Neural cell (in vitro differentiated cells): ENCODE measurements around the gene AGFG1. TPM values are rescaled to one million over a fixed set of nuclear protein-coding genes. Genes with fewer than 3 reads are reported as not detected.

Experiments
- H2AFZ ChIP-seq: fragments of 200-600, 300-800 bp; sonication (generic), shearing (Covaris generic); 2 replicates; pipeline ENCODE4 v1.6.0; 2014; ENCODE audit warnings: low read depth, mild to moderate bottlenecking, antibody characterized with exemption, low read length, moderate library complexity
- H3F3A ChIP-seq: fragments of 200-600 bp; shearing (Covaris generic); 2 replicates; pipeline ENCODE4 v1.6.1; 2016; ENCODE audit warnings: mild to moderate bottlenecking, moderate library complexity, mixed read lengths, antibody characterized with exemption, low read length; ENCODE audit not compliant: insufficient read depth, poor library complexity, severe bottlenecking
- H3K27ac ChIP-seq: fragments of 200-600, 300-800 bp; sonication (generic), shearing (Covaris generic); 2 replicates; pipeline ENCODE4 v1.5.1; 2014; ENCODE audit warnings: mild to moderate bottlenecking, low read length, moderate library complexity
- H3K27me3 ChIP-seq: fragments of 300-800, 200-600 bp; sonication (generic), shearing (Covaris generic); 2 replicates; pipeline ENCODE4 v1.6.0; 2014; ENCODE audit warnings: mild to moderate bottlenecking, low read depth, low read length, moderate library complexity; ENCODE audit not compliant: insufficient read depth
- H3K36me3 ChIP-seq: fragments of 300-800, 200-600 bp; sonication (generic), shearing (Covaris generic); 2 replicates; pipeline ENCODE4 v1.5.1; 2014; ENCODE audit warnings: mild to moderate bottlenecking, antibody characterized with exemption, low read length, moderate library complexity; ENCODE audit not compliant: insufficient read depth
- H3K4me2 ChIP-seq: fragments of 300-800, 200-600 bp; sonication (generic), shearing (Covaris generic); 2 replicates; pipeline ENCODE4 v1.6.0; 2014; ENCODE audit warnings: mild to moderate bottlenecking, low read length
- H3K4me3 ChIP-seq: fragments of 300-800, 200-600 bp; sonication (generic), shearing (Covaris generic); 2 replicates; pipeline ENCODE4 v1.5.1; 2014; ENCODE audit warnings: mild to moderate bottlenecking, low read length, moderate library complexity
- H3K79me2 ChIP-seq: fragments of 200-600 bp; shearing (Covaris generic); replicated peaks from 2 replicates; pipeline ENCODE4 v1.6.0; 2014; ENCODE audit warnings: mild to moderate bottlenecking, low read length, moderate library complexity; ENCODE audit not compliant: insufficient read depth
- H3K9ac ChIP-seq: fragments of 300-800, 200-600 bp; sonication (generic), shearing (Covaris generic); 2 replicates; pipeline ENCODE4 v1.6.1; 2016; ENCODE audit warnings: mild to moderate bottlenecking, low read length, mixed read lengths
- H3K9me2 ChIP-seq: fragments of 200-600 bp; shearing (Covaris generic); 2 replicates; pipeline ENCODE4 v1.6.1; 2016; ENCODE audit warnings: mild to moderate bottlenecking, low read length, mixed read lengths; ENCODE audit not compliant: insufficient read depth
- H3K9me3 ChIP-seq: fragments of 200-600, 300-800 bp; sonication (generic), shearing (Covaris generic); 2 replicates; pipeline ENCODE4 v1.6.1; 2016; ENCODE audit warnings: mild to moderate bottlenecking, mixed run types, low read length, moderate library complexity, mixed read lengths
- H4K20me1 ChIP-seq: fragments of 200-600 bp; shearing (Covaris generic); 2 replicates; pipeline ENCODE4 v1.6.1; 2016; ENCODE audit warnings: mild to moderate bottlenecking, mixed run types; ENCODE audit not compliant: insufficient read depth
- CTCF ChIP-seq: fragments of 450-650 bp; IDR thresholded peaks from 2 replicates; pipeline ENCODE4 v1.5.1; 2014; ENCODE audit warnings: antibody characterized with exemption, mild to moderate bottlenecking, moderate library complexity; ENCODE audit not compliant: poor library complexity, severe bottlenecking
- EP300 ChIP-seq: fragments of 450-650 bp; conservative IDR thresholded peaks from 2 replicates; pipeline ENCODE4 v1.6.1; 2014; ENCODE audit warnings: antibody characterized with exemption, mild to moderate bottlenecking, moderate library complexity; ENCODE audit not compliant: poor library complexity, severe bottlenecking
- EZH2 ChIP-seq: fragments of 200-600, 300-800 bp; shearing (Covaris generic), sonication (generic); IDR thresholded peaks from 2 replicates; pipeline ENCODE4 v1.6.1; 2014; ENCODE audit warnings: antibody characterized with exemption, low read length, borderline replicate concordance, mild to moderate bottlenecking; ENCODE audit not compliant: insufficient read depth, poor library complexity, severe bottlenecking
- MXI1 ChIP-seq: fragments of 450-650 bp; conservative IDR thresholded peaks from 2 replicates; pipeline ENCODE4 v1.6.1; 2014; ENCODE audit warnings: antibody characterized with exemption, mild to moderate bottlenecking; ENCODE audit not compliant: poor library complexity, severe bottlenecking
- POLR2AphosphoS5 ChIP-seq: IDR thresholded peaks from 2 replicates; pipeline ENCODE4 v1.6.1; 2012
- RAD21 ChIP-seq: fragments of 450-650 bp; conservative IDR thresholded peaks from 2 replicates; pipeline ENCODE4 v1.6.1; 2014; ENCODE audit warnings: antibody characterized with exemption, mild to moderate bottlenecking, moderate library complexity
- REST ChIP-seq: IDR thresholded peaks from 2 replicates; pipeline ENCODE4 v1.6.1; 2012; ENCODE audit warnings: borderline replicate concordance
- SMC3 ChIP-seq: fragments of 450-650 bp; conservative IDR thresholded peaks from 2 replicates; pipeline ENCODE4 v1.6.1; 2014; ENCODE audit warnings: antibody characterized with exemption, mild to moderate bottlenecking, moderate library complexity; ENCODE audit not compliant: poor library complexity
- TAF1 ChIP-seq: IDR thresholded peaks from 2 replicates; pipeline ENCODE4 v1.6.1; 2012; ENCODE audit warnings: low read depth
- polyA plus RNA-seq: library from polyadenylated mRNA; depleted of rRNA; stranded (reverse); fragments of >200 nt; gene quantifications from 2 replicates; pipeline ENCODE4 v1.2.3, GENCODE V29; 2014

Gene AGFG1
- polyA plus RNA-seq, 1 donor from 2014 or later: 106 TPM

GRCh38 chr2:227602358-227602757, 130.4 kb downstream of the AGFG1 start:
- Histone ChIP-seq H3K9me2 (no peaks in the 10 kb centered on the region), H3K4me3 (no peak overlapping the region), H3K79me2 (no peaks in the 10 kb centered on the region), H4K20me1 (no peaks in the 10 kb centered on the region), H3F3A (no peaks in the 10 kb centered on the region), H3K27ac (no peak overlapping the region), H3K4me2 (no peak overlapping the region), H2AFZ (no peak overlapping the region), H3K27me3 (no peaks in the 10 kb centered on the region), H3K9me3 (no peaks in the 10 kb centered on the region), H3K36me3 (no peaks in the 10 kb centered on the region), H3K9ac (no peak overlapping the region)
- TF ChIP-seq EP300 (no peak), RAD21 (no peak), POLR2AphosphoS5 (no peak), REST (no peak), MXI1 (no peak), TAF1 (no peak), SMC3 (no peak), CTCF (no peak), EZH2 (no peak)

- TF ChIP-seq TAF1 (no peak), POLR2AphosphoS5 (no peak), CTCF (no peak), EZH2 (no peak)
- H3K27me3 ChIP-seq: no peaks in the 10 kb centered on the region
- no peaks in the 10 kb centered on the region for H3K9me3 ChIP-seq
- H2AFZ ChIP-seq: no peak overlapping the region
- no peaks in the 10 kb centered on the region for H3K79me2 ChIP-seq
- no peaks in the 10 kb centered on the region for H3F3A ChIP-seq
- no peak overlapping the region for H3K9ac ChIP-seq
- H3K27ac ChIP-seq: no peak overlapping the region
- no peaks in the 10 kb centered on the region for H3K36me3 ChIP-seq
- H4K20me1 ChIP-seq: no peaks in the 10 kb centered on the region
- H3K9me2 ChIP-seq: no peaks in the 10 kb centered on the region
- no peak overlapping the region for H3K4me3 ChIP-seq
- H3K4me2 ChIP-seq: no peak overlapping the region
These were observed 134.5 kb downstream of the AGFG1 start for GRCh38 chr2:227606476-227606875.
